HepG2 (cell line): ENCODE data around the gene NEK7. TPM values are rescaled to one million over a fixed set of nuclear protein-coding genes. Genes with fewer than 3 reads are reported as not detected.
"Not testable (repeated sequence)": the region's sequence is repeated elsewhere in the genome, so short reads cannot be mapped to it uniquely, and the experiment has no call there.

Experiments
- ATAC-seq: fragments of 200-7000 bp; cut with Tn5 transposase; 3 replicates; pipeline ENCODE4 v1.9.1; 2020; ENCODE audit warnings: mild to moderate bottlenecking, moderate library complexity
- BruUV-seq: library from RNA; stranded (reverse); fragments of 400-500 nt; replicated peaks from 2 replicates; lab custom pipeline; 2021; lab: Mats Ljungman, UMichigan
- CTCF ChIA-PET: fragments of 300-600 bp; formaldehyde crosslinking; extraction: SDS; loops from one replicate; lab custom pipeline; 2021; ENCODE audit warnings: low total read pairs, inconsistent platforms, low intra/inter-chr PET ratio; lab: Yijun Ruan, JAX
- POLR2A ChIA-PET: fragments of 350-600 bp; sonication (Branson Sonifier 250); formaldehyde crosslinking; loops from one replicate; lab custom pipeline; 2020; ENCODE audit warnings: antibody characterized with exemption, inconsistent platforms; lab: Yijun Ruan, JAX
- DNase-seq: peaks from one replicate; pipeline ENCODE4 v3.0.0-alpha.2; 2015; ENCODE audit warnings: low spot score
- FAIRE-seq: peaks from 3 replicates; lab custom pipeline; 2011; peaks lifted over from hg19 to GRCh38; lab: Jason Lieb, UNC
- H2AFZ ChIP-seq: one replicate; pipeline ENCODE4 v1.6.1; 2011; ENCODE audit warnings: low read length, inconsistent platforms
- H3K27ac ChIP-seq: fragments of 300-600 bp; 3 replicates; pipeline ENCODE4 v1.8.0; 2011; ENCODE audit warnings: mixed run types, mild to moderate bottlenecking, mixed read lengths, low read length, inconsistent platforms; ENCODE audit not compliant: insufficient read depth; ENCODE audit errors: extremely low read length
- H3K27me3 ChIP-seq, 2 experiments: fragments of 200-600 bp in 1 of 2; 2 replicates in 1 of 2; 3 replicates in 1 of 2; pipeline versions ENCODE4 v1.6.0 to v1.8.0; 2011; ENCODE audit warnings: low read length in 2 of 2, mild to moderate bottlenecking in 2 of 2, moderate library complexity in 2 of 2, inconsistent platforms in 1 of 2; ENCODE audit not compliant: insufficient read depth in 2 of 2, control insufficient read depth in 1 of 2
- H3K36me3 ChIP-seq, 2 experiments: fragments of 200-600 bp in 1 of 2; replicated peaks in 1 of 2; 2 replicates in 1 of 2; 3 replicates in 1 of 2; pipeline versions ENCODE4 v1.5.1 to v1.8.0; 2011; ENCODE audit warnings: low read length in 2 of 2, inconsistent platforms in 1 of 2; ENCODE audit not compliant: insufficient read depth in 2 of 2, control insufficient read depth in 1 of 2
- H3K4me1 ChIP-seq: 2 replicates; pipeline ENCODE4 v1.5.1; 2012; ENCODE audit warnings: low read length, inconsistent platforms; ENCODE audit not compliant: insufficient read depth
- H3K4me2 ChIP-seq: 2 replicates; pipeline ENCODE4 v1.6.0; 2011; ENCODE audit warnings: low read depth, low read length, inconsistent platforms
- H3K4me3 ChIP-seq, 3 experiments: fragments of 200-600 bp in 1 of 3; sonication (generic), shearing (Covaris generic) in 1 of 3; replicated peaks in 1 of 3; 2 replicates each; pipeline ENCODE4 v1.5.1; 2011 to 2016; ENCODE audit warnings: low read length in 3 of 3, inconsistent platforms in 2 of 3, low read depth in 2 of 3, mild to moderate bottlenecking in 2 of 3, control low read depth in 1 of 3, mixed read lengths in 1 of 3; ENCODE audit not compliant: insufficient read depth in 1 of 3
- H3K79me2 ChIP-seq: one replicate; pipeline ENCODE4 v1.6.1; 2011; ENCODE audit warnings: low read length, inconsistent platforms; ENCODE audit not compliant: insufficient read depth
- H3K9ac ChIP-seq: 2 replicates; pipeline ENCODE4 v1.6.0; 2011; ENCODE audit warnings: mild to moderate bottlenecking, low read depth, low read length, inconsistent platforms; ENCODE audit not compliant: insufficient read depth
- H3K9me3 ChIP-seq: 2 replicates; pipeline ENCODE4 v1.5.1; 2012; ENCODE audit warnings: mild to moderate bottlenecking, low read length
- H4K20me1 ChIP-seq: 2 replicates; pipeline ENCODE4 v1.6.0; 2011; ENCODE audit warnings: inconsistent platforms, mild to moderate bottlenecking, low read length, moderate library complexity; ENCODE audit not compliant: insufficient read depth
- ATF5 ChIP-seq: sonication (generic); formaldehyde crosslinking; IDR thresholded peaks from 2 replicates; pipeline ENCODE4 v1.4.0; 2020; ENCODE audit warnings: mild to moderate bottlenecking, low read depth, missing genetic modification reagents
- ZBTB10 ChIP-seq: sonication (generic); formaldehyde crosslinking; IDR thresholded peaks from 2 replicates; pipeline ENCODE4 v1.4.0; 2020; ENCODE audit warnings: missing genetic modification reagents, borderline replicate concordance
- ZNF44 ChIP-seq: sonication (generic); formaldehyde crosslinking; IDR thresholded peaks from 2 replicates; pipeline ENCODE4 v1.5.1; 2020; ENCODE audit warnings: mild to moderate bottlenecking, missing genetic modification reagents
- WGBS: methylation state at CpG from one replicate; pipeline ENCODE4 v1.1.6; 2017; ENCODE audit warnings: low lambda C conversion rate; 5-methylcytosine and 5-hydroxymethylcytosine counted together
- in situ Hi-C: cut with HindIII; loops from 2 replicates; pipeline ENCODE4 v1.10.0; 2017; ENCODE audit warnings: low pct_unique_long_range_greater_than_20kb; ENCODE audit not compliant: extremely low pct_ligation_motif_present
- intact Hi-C: fragments of 100-400 bp; cut with micrococcal nuclease; formaldehyde crosslinking; loops from one replicate; pipeline ENCODE4 v1.10.0; 2022; ENCODE audit not compliant: unreplicated experiment
- polyA plus RNA-seq, 8 experiments: library from polyadenylated mRNA; depleted of rRNA in 3 of 8; stranded (reverse) in 7 of 8; unstranded in 1 of 8; fragments of >200 nt; fragmentation: Illumina TruSeq in 4 of 8; extraction: Trizol in 4 of 8; gene quantifications; 2 replicates each; pipeline versions ENCODE4 v1.2.1 to v1.2.3, GENCODE V29; 2011 to 2016; ENCODE audit warnings: low read depth in 4 of 8, missing spikeins in 1 of 8, mixed read lengths in 1 of 8; ENCODE audit not compliant: insufficient read depth in 1 of 8
- total RNA-seq, 5 experiments: library from RNA; depleted of rRNA; stranded (reverse); fragments of >200 nt; fragmentation: Illumina TruSeq; extraction: Trizol; gene quantifications; 2 replicates each; pipeline ENCODE4 v1.2.3, GENCODE V29; 2016; ENCODE audit warnings: low read depth in 1 of 5

NEK7 gene
- total and polyA plus RNA-seq, 2 of the 13 experiments (the other 11 are each of a cell fraction or from before 2014, with no cell fraction given) = 18.1 to 19.2 TPM

- TF ChIP-seq ATF5 (CRISPR knock-in tag) (no peak), ZBTB10 (CRISPR knock-in tag) (no peak), ZNF44 (CRISPR knock-in tag) (no peak)
- TF ChIP-seq, all 625 proteins: peak for 0
Observed at GRCh38 chr1:198220428-198220827, 63.6 kb downstream of the NEK7 start (continued).

- H2AFZ ChIP-seq, H3K79me2 ChIP-seq, POLR2A ChIA-PET: not testable (repeated sequence)
Observed at GRCh38 chr1:198227010-198227409, 70.2 kb downstream of the NEK7 start.

GRCh38 chr1:198227454-198227853 is 70.7 kb downstream of the NEK7 start:
- H4K20me1 ChIP-seq, H3K79me2 ChIP-seq, ATAC-seq, H3K36me3 ChIP-seq, FAIRE-seq, BruUV-seq, H3K4me3 ChIP-seq, H3K9ac ChIP-seq, CTCF ChIA-PET, in situ Hi-C loops, H3K4me2 ChIP-seq, intact Hi-C loops, POLR2A ChIA-PET, H3K9me3 ChIP-seq, H3K27ac ChIP-seq, H2AFZ ChIP-seq, DNase-seq, H3K27me3 ChIP-seq, H3K4me1 ChIP-seq: not testable (repeated sequence)
- 96% methylated on average over 2 of the region's 2 CpGs for WGBS

More at GRCh38 chr1:198227010-198227409, 70.2 kb downstream of the NEK7 start:
- BruUV-seq, CTCF ChIA-PET, H3K4me3 ChIP-seq, ATAC-seq, H3K36me3 ChIP-seq, H3K27me3 ChIP-seq, H3K27ac ChIP-seq, H3K9me3 ChIP-seq, FAIRE-seq, H3K9ac ChIP-seq, H4K20me1 ChIP-seq, intact Hi-C loops, in situ Hi-C loops, DNase-seq, H3K4me1 ChIP-seq, H3K4me2 ChIP-seq: not testable (repeated sequence)
- WGBS = 98% methylated on average over 5 of the region's 5 CpGs
